Fibroblast of mammary gland (primary cell): Measurements from ENCODE around the gene LPP.

Experiments
- DNase-seq: peaks from one replicate; pipeline ENCODE4 v3.0.0-alpha.2; 2010; ENCODE audit warnings: low read depth
- H3K4me3 ChIP-seq: 2 replicates; pipeline ENCODE4 v1.5.1; 2011; ENCODE audit warnings: low read depth, mild to moderate bottlenecking, low read length, moderate library complexity; ENCODE audit not compliant: control insufficient read depth
- CTCF ChIP-seq: conservative IDR thresholded peaks from 2 replicates; pipeline ENCODE4 v1.5.1; 2011; ENCODE audit warnings: low read depth, low read length, inconsistent platforms; ENCODE audit not compliant: control insufficient read depth, insufficient read depth

The LPP gene

GRCh38 chr3:188473045-188473444 lies 319.1 kb downstream of the LPP start:
- no peak for DNase-seq
- TF ChIP-seq CTCF = no peak

GRCh38 chr3:188473591-188474288 lies 319.8 kb downstream of the LPP start:
- TF ChIP-seq CTCF = no peak
- no peak for DNase-seq
- no peak overlapping the region for H3K4me3 ChIP-seq

More at GRCh38 chr3:188473045-188473444, 319.1 kb downstream of the LPP start:
- H3K4me3 ChIP-seq = no peak overlapping the region

GRCh38 chr3:188476935-188477334 lies 323.0 kb downstream of the LPP start:
- H3K4me3 ChIP-seq = no peak overlapping the region
- no peak for DNase-seq
- TF ChIP-seq CTCF = no peak

GRCh38 chr3:188480011-188480410 lies 326.1 kb downstream of the LPP start:
- no peak overlapping the region for H3K4me3 ChIP-seq
- DNase-seq = no peak
- TF ChIP-seq CTCF = no peak

- H3K4me3 ChIP-seq = no peak overlapping the region
- TF ChIP-seq CTCF = no peak
- DNase-seq = no peak
Measured at GRCh38 chr3:188482929-188483328, 329.0 kb downstream of the LPP start.

- no peak for TF ChIP-seq CTCF
- peak; percentile 67 for DNase-seq
- no peak overlapping the region for H3K4me3 ChIP-seq
Measured at GRCh38 chr3:188486126-188486525, 332.2 kb downstream of the LPP start.
